IMR-90 (cell line): Measurements from ENCODE around the gene PLA2G2E. TPM values are rescaled to one million over a fixed set of nuclear protein-coding genes. Genes with fewer than 3 reads are reported as not detected.

Experiments
- ATAC-seq: fragments of 200-7000 bp; cut with Tn5 transposase; 2 replicates; pipeline ENCODE4 v1.9.1; 2020; ENCODE audit warnings: low read depth, mild to moderate bottlenecking, moderate library complexity
- BruUV-seq: library from RNA; stranded (reverse); fragments of 400-500 nt; replicated peaks from 2 replicates; lab custom pipeline; 2021; lab: Mats Ljungman, UMichigan
- CTCF ChIA-PET: fragments of 300-600 bp; formaldehyde crosslinking; extraction: SDS; loops from one replicate; lab custom pipeline; 2021; ENCODE audit warnings: antibody characterized with exemption; lab: Yijun Ruan, JAX
- POLR2A ChIA-PET: fragments of 300-600 bp; sonication (Branson Sonifier 250); formaldehyde crosslinking; loops from one replicate; lab custom pipeline; 2022; ENCODE audit warnings: antibody characterized with exemption; ENCODE audit not compliant: unreplicated experiment; lab: Charles Lee
- DNase-seq: peaks from one replicate; pipeline ENCODE4 v3.0.0; 2013
- H2AFZ ChIP-seq: replicated peaks from 2 replicates; pipeline ENCODE3; 2013; ENCODE audit warnings: low read length, mild to moderate bottlenecking; ENCODE audit not compliant: poor library complexity
- H2AK5ac ChIP-seq: 2 replicates; pipeline ENCODE4 v1.6.1; 2013; ENCODE audit warnings: low read depth, low read length, inconsistent platforms
- H2AK9ac ChIP-seq: replicated peaks from 2 replicates; pipeline ENCODE3; 2013; ENCODE audit warnings: mild to moderate bottlenecking, low read depth, low read length, moderate library complexity; ENCODE audit not compliant: poor library complexity
- H2BK120ac ChIP-seq: 2 replicates; pipeline ENCODE4 v1.6.1; 2013; ENCODE audit warnings: low read depth, low read length, inconsistent platforms
- H2BK15ac ChIP-seq: 3 replicates; pipeline ENCODE4 v1.6.1; 2013; ENCODE audit warnings: low read depth, low read length, inconsistent platforms
- H2BK20ac ChIP-seq: 2 replicates; pipeline ENCODE4 v1.6.1; 2013; ENCODE audit warnings: low read depth, mild to moderate bottlenecking, inconsistent platforms, low read length, moderate library complexity
- H2BK5ac ChIP-seq: 2 replicates; pipeline ENCODE4 v1.6.1; 2013; ENCODE audit warnings: mild to moderate bottlenecking, low read depth, low read length, inconsistent platforms; ENCODE audit not compliant: poor library complexity, severe bottlenecking
- H3K14ac ChIP-seq: replicated peaks from 2 replicates; pipeline ENCODE4 v1.6.1; 2013; ENCODE audit warnings: low read depth, low read length, inconsistent platforms
- H3K18ac ChIP-seq: 2 replicates; pipeline ENCODE4 v1.6.1; 2013; ENCODE audit warnings: low read depth, low read length, control low read depth
- H3K23ac ChIP-seq: 2 replicates; pipeline ENCODE4 v1.6.1; 2013; ENCODE audit warnings: low read depth, low read length, inconsistent platforms
- H3K27ac ChIP-seq: 2 replicates; pipeline ENCODE4 v1.5.1; 2013; ENCODE audit warnings: mild to moderate bottlenecking, control low read depth, low read length; ENCODE audit not compliant: insufficient read depth
- H3K27me3 ChIP-seq: 2 replicates; pipeline ENCODE4 v1.6.1; 2013; ENCODE audit warnings: low read length; ENCODE audit not compliant: control insufficient read depth, insufficient read depth
- H3K36me3 ChIP-seq: 2 replicates; pipeline ENCODE4 v1.6.1; 2013; ENCODE audit warnings: low read length, mixed read lengths; ENCODE audit not compliant: control insufficient read depth, insufficient read depth
- H3K4ac ChIP-seq: 2 replicates; pipeline ENCODE4 v1.6.1; 2013; ENCODE audit warnings: low read depth, low read length, inconsistent platforms
- H3K4me1 ChIP-seq: 2 replicates; pipeline ENCODE4 v1.6.1; 2013; ENCODE audit warnings: low read length, mixed read lengths; ENCODE audit not compliant: control insufficient read depth, insufficient read depth
- H3K4me2 ChIP-seq: 2 replicates; pipeline ENCODE4 v1.6.1; 2013; ENCODE audit warnings: low read depth, mild to moderate bottlenecking, control low read depth, low read length, moderate library complexity
- H3K4me3 ChIP-seq: 2 replicates; pipeline ENCODE4 v1.5.1; 2013; ENCODE audit warnings: low read depth, mild to moderate bottlenecking, control low read depth, low read length, moderate library complexity; ENCODE audit not compliant: insufficient read depth
- H3K56ac ChIP-seq: 2 replicates; pipeline ENCODE4 v1.6.1; 2013; ENCODE audit warnings: low read length, inconsistent platforms; ENCODE audit not compliant: insufficient read depth; ENCODE audit errors: extremely low read depth
- H3K79me1 ChIP-seq, 2 experiments: 2 replicates each; pipeline ENCODE4 v1.6.1; 2013; ENCODE audit warnings: low read length in 2 of 2, inconsistent platforms in 1 of 2, low read depth in 1 of 2
- H3K9ac ChIP-seq: 2 replicates; pipeline ENCODE4 v1.6.1; 2013; ENCODE audit warnings: low read depth, low read length, control low read depth
- H3K9me1 ChIP-seq: 2 replicates; pipeline ENCODE4 v1.6.1; 2013; ENCODE audit warnings: low read length, inconsistent platforms; ENCODE audit not compliant: insufficient read depth
- H3K9me3 ChIP-seq: 2 replicates; pipeline ENCODE4 v1.6.1; 2013; ENCODE audit warnings: low read length; ENCODE audit not compliant: control insufficient read depth, insufficient read depth
- H4K20me1 ChIP-seq: 2 replicates; pipeline ENCODE4 v1.6.1; 2013; ENCODE audit warnings: low read length, inconsistent platforms; ENCODE audit not compliant: insufficient read depth
- H4K5ac ChIP-seq: 2 replicates; pipeline ENCODE4 v1.6.1; 2013; ENCODE audit warnings: mild to moderate bottlenecking, low read depth, low read length, control low read depth
- H4K8ac ChIP-seq, 2 experiments: 2 replicates each; pipeline ENCODE4 v1.6.1; 2013; ENCODE audit warnings: low read depth in 2 of 2, low read length in 2 of 2, control low read depth in 1 of 2, inconsistent platforms in 1 of 2
- H4K91ac ChIP-seq: 2 replicates; pipeline ENCODE4 v1.6.1; 2013; ENCODE audit warnings: low read depth, low read length, inconsistent platforms; ENCODE audit not compliant: insufficient read depth
- BHLHE40 ChIP-seq: fragments of 150-350 bp; IDR thresholded peaks from 2 replicates; pipeline ENCODE4 v1.6.1; 2016; ENCODE audit warnings: mild to moderate bottlenecking, low read depth, low read length
- CEBPB ChIP-seq: IDR thresholded peaks from 2 replicates; pipeline ENCODE4 v1.6.1; 2012; ENCODE audit warnings: low read depth, low read length, improper control_type of control experiment
- CHD1 ChIP-seq: IDR thresholded peaks from 2 replicates; pipeline ENCODE4 v1.6.1; 2012; ENCODE audit warnings: low read depth, low read length, improper control_type of control experiment
- FOS ChIP-seq: fragments of 150-350 bp; IDR thresholded peaks from 2 replicates; pipeline ENCODE4 v1.6.1; 2016; ENCODE audit warnings: low read depth, low read length
- MAFK ChIP-seq: IDR thresholded peaks from 2 replicates; pipeline ENCODE4 v1.6.1; 2012; ENCODE audit warnings: low read depth, low read length, improper control_type of control experiment
- MAZ ChIP-seq: IDR thresholded peaks from 2 replicates; pipeline ENCODE4 v1.6.1; 2012; ENCODE audit warnings: low read depth, mild to moderate bottlenecking, low read length, improper control_type of control experiment, moderate library complexity, borderline replicate concordance
- MXI1 ChIP-seq: IDR thresholded peaks from 2 replicates; pipeline ENCODE4 v1.6.1; 2012; ENCODE audit warnings: low read depth, mild to moderate bottlenecking, low read length, moderate library complexity, borderline replicate concordance
- NFE2L2 ChIP-seq: fragments of 150-350 bp; IDR thresholded peaks from 2 replicates; pipeline ENCODE4 v1.6.1; 2016; ENCODE audit warnings: low read depth, mild to moderate bottlenecking, low read length
- POLR2A ChIP-seq: IDR thresholded peaks from 2 replicates; pipeline ENCODE4 v1.6.1; 2012; ENCODE audit warnings: mild to moderate bottlenecking, low read depth, low read length
- RAD21 ChIP-seq: IDR thresholded peaks from 2 replicates; pipeline ENCODE4 v1.6.1; 2012; ENCODE audit warnings: low read length, improper control_type of control experiment
- RCOR1 ChIP-seq: IDR thresholded peaks from 2 replicates; pipeline ENCODE4 v1.6.1; 2012; ENCODE audit warnings: mild to moderate bottlenecking, low read length, improper control_type of control experiment; ENCODE audit not compliant: insufficient replicate concordance
- RFX5 ChIP-seq: IDR thresholded peaks from 2 replicates; pipeline ENCODE4 v1.8.0; 2012; ENCODE audit warnings: low read depth, mild to moderate bottlenecking, low read length, moderate library complexity
- SMC3 ChIP-seq: fragments of 150-350 bp; IDR thresholded peaks from 2 replicates; pipeline ENCODE4 v1.6.1; 2016; ENCODE audit warnings: low read depth, mild to moderate bottlenecking, antibody characterized with exemption, low read length, moderate library complexity
- WGBS, 2 experiments: methylation state at CpG; one replicate each; pipeline versions ENCODE4 v1.1.5 to v1.1.7; 2013; ENCODE audit warnings: missing lambda C conversion rate in 2 of 2; ENCODE audit not compliant: insufficient read length in 1 of 2; ENCODE audit errors: extremely low coverage in 2 of 2; 5-methylcytosine and 5-hydroxymethylcytosine counted together
- dilution Hi-C: fragments of 300-500 bp; cut with HindIII; formaldehyde crosslinking; loops from one replicate; pipeline ENCODE4 v1.14.3; 2018; ENCODE audit warnings: low sequenced_read_pairs; ENCODE audit not compliant: unreplicated experiment
- in situ Hi-C: fragments of 300-500 bp; cut with MboI; formaldehyde crosslinking; loops from 3 replicates; pipeline ENCODE4 v1.14.3; 2019; ENCODE audit warnings: low sequenced_read_pairs, inconsistent platforms, mixed read lengths
- intact Hi-C: fragments of 100-400 bp; cut with micrococcal nuclease; formaldehyde crosslinking; loops from 2 replicates; pipeline ENCODE4 v1.10.0; 2022
- polyA plus RNA-seq, 3 experiments: library from polyadenylated mRNA; depleted of rRNA; stranded (reverse); fragments of >200 nt; gene quantifications; 2 replicates each; pipeline ENCODE4 v1.2.3, GENCODE V29; 2012; ENCODE audit warnings: low replicate concordance in 1 of 3
- total RNA-seq: library from RNA; depleted of rRNA; stranded (reverse); fragments of >200 nt; gene quantifications from 2 replicates; pipeline ENCODE4 v1.2.3, GENCODE V29; 2012
- TF ChIP-seq, protein P1 (sequence below): fragments of 150-350 bp; IDR thresholded peaks from 2 replicates; pipeline ENCODE4 v1.6.1; 2017; ENCODE audit warnings: mild to moderate bottlenecking, antibody characterized with exemption, low read length, low read depth
- TF ChIP-seq, protein P2 (sequence below): conservative IDR thresholded peaks from 2 replicates; pipeline ENCODE4 v1.5.1; 2012; ENCODE audit warnings: mild to moderate bottlenecking, low read depth, low read length, improper control_type of control experiment
- TF ChIP-seq, protein P3 (sequence below): fragments of 150-350 bp; IDR thresholded peaks from 2 replicates; pipeline ENCODE4 v1.6.1; 2016; ENCODE audit warnings: low read depth, mild to moderate bottlenecking, low read length, moderate library complexity, borderline replicate concordance

Gene PLA2G2E
- total and polyA plus RNA-seq, 2 of the 4 experiments (the other 2 are of a cell fraction): not detected

DNA sequence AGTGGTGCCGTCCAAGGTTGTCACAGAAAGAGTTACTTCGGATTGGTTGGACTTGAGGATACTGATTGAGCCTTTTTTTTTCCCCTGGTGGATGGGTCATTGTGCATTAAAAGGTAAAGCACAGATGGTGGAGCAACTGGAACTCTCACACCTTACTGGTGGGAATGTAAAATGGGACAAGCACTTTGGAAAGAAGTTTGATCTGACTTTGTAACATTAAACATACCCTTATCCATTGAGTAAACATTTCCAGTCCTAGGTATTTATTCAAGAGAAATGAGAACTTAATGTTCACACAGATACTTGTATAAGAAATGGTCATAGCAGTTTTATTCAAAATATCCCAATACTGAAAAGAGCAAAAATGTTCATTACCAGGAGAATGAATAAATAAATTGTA is 41.1 kb upstream of the PLA2G2E start:
- intact Hi-C loops (no loop called here), in situ Hi-C loops (no loop called here), dilution Hi-C loops (no loop called here)
- no peak overlapping the region for H2BK5ac ChIP-seq
- CTCF ChIA-PET: interaction anchor here (0.7 kb wide), 1 partner anchor 14 kb away, joined by 4 read pairs; no protein-coding TSS in a partner anchor
- ATAC-seq (no peak), DNase-seq (no peak)
- no peak overlapping the region for H4K91ac ChIP-seq
- no CpG with 5 or more reads among the region's 2 CpGs for WGBS, 2 experiments
- H3K56ac ChIP-seq: no peak overlapping the region
- H2BK120ac ChIP-seq: no peak overlapping the region
- H2AK5ac ChIP-seq: no peak overlapping the region
- no peak overlapping the region for H2AFZ ChIP-seq
- H3K9ac ChIP-seq: no peak overlapping the region
- no peaks in the 10 kb centered on the region for H4K20me1 ChIP-seq
- no peak overlapping the region for H4K8ac ChIP-seq
- no peaks in the 10 kb centered on the region for H3K36me3 ChIP-seq
- no peak overlapping the region for H3K4me3 ChIP-seq
- no peaks in the 10 kb centered on the region for H3K4me1 ChIP-seq
- no peak overlapping the region for H3K23ac ChIP-seq
- H2BK15ac ChIP-seq: no peak overlapping the region
- POLR2A ChIA-PET: no interaction called here
- H4K5ac ChIP-seq: no peak overlapping the region
- H3K9me1 ChIP-seq: no peaks in the 10 kb centered on the region
- no peak overlapping the region for H3K27ac ChIP-seq
- H3K9me3 ChIP-seq: no peaks in the 10 kb centered on the region
- BruUV-seq: no TSS peak
- H3K14ac ChIP-seq: no peak overlapping the region
- H2AK9ac ChIP-seq: no peak overlapping the region
- no peak overlapping the region for H2BK20ac ChIP-seq
- H3K18ac ChIP-seq: no peak overlapping the region
- H3K27me3 ChIP-seq: peaks cover 32% of the 10 kb centered on the region
- H3K79me1 ChIP-seq: no peaks in the 10 kb centered on the region
- TF ChIP-seq FOS (no peak), CEBPB (no peak), SMC3 (no peak), RFX5 (no peak), RAD21 (no peak), POLR2A (no peak), CHD1 (no peak), MAZ (no peak), MXI1 (no peak), RCOR1 (no peak), MAFK (no peak), BHLHE40 (no peak), NFE2L2 (no peak)
- TF ChIP-seq, protein P1, sequence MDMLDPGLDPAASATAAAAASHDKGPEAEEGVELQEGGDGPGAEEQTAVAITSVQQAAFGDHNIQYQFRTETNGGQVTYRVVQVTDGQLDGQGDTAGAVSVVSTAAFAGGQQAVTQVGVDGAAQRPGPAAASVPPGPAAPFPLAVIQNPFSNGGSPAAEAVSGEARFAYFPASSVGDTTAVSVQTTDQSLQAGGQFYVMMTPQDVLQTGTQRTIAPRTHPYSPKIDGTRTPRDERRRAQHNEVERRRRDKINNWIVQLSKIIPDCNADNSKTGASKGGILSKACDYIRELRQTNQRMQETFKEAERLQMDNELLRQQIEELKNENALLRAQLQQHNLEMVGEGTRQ: no peak
- TF ChIP-seq, protein P2, sequence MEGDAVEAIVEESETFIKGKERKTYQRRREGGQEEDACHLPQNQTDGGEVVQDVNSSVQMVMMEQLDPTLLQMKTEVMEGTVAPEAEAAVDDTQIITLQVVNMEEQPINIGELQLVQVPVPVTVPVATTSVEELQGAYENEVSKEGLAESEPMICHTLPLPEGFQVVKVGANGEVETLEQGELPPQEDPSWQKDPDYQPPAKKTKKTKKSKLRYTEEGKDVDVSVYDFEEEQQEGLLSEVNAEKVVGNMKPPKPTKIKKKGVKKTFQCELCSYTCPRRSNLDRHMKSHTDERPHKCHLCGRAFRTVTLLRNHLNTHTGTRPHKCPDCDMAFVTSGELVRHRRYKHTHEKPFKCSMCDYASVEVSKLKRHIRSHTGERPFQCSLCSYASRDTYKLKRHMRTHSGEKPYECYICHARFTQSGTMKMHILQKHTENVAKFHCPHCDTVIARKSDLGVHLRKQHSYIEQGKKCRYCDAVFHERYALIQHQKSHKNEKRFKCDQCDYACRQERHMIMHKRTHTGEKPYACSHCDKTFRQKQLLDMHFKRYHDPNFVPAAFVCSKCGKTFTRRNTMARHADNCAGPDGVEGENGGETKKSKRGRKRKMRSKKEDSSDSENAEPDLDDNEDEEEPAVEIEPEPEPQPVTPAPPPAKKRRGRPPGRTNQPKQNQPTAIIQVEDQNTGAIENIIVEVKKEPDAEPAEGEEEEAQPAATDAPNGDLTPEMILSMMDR: no peak
- TF ChIP-seq, protein P3, sequence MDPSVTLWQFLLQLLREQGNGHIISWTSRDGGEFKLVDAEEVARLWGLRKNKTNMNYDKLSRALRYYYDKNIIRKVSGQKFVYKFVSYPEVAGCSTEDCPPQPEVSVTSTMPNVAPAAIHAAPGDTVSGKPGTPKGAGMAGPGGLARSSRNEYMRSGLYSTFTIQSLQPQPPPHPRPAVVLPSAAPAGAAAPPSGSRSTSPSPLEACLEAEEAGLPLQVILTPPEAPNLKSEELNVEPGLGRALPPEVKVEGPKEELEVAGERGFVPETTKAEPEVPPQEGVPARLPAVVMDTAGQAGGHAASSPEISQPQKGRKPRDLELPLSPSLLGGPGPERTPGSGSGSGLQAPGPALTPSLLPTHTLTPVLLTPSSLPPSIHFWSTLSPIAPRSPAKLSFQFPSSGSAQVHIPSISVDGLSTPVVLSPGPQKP: no peak
- no peak overlapping the region for H3K4ac ChIP-seq
- no peak overlapping the region for H3K4me2 ChIP-seq
